Endothelial cell of umbilical vein (primary cell): ENCODE data around the gene ZNF81. TPM values are rescaled to one million over a fixed set of nuclear protein-coding genes. Genes with fewer than 3 reads are reported as not detected.

Experiments used
- BruUV-seq: library from RNA; stranded (reverse); fragments of 400-500 nt; replicated peaks from 2 replicates; lab custom pipeline; 2021; lab: Mats Ljungman, UMichigan
- CTCF ChIA-PET: fragments of 300-600, 350-600 bp; sonication (Branson Sonifier 250); formaldehyde crosslinking; loops from one replicate; lab custom pipeline; 2021; ENCODE audit warnings: antibody characterized with exemption, inconsistent platforms; lab: Charles Lee
- POLR2A ChIA-PET: fragments of 300-600, 350-600 bp; sonication (Branson Sonifier 250); formaldehyde crosslinking; loops from one replicate; lab custom pipeline; 2021; ENCODE audit warnings: antibody characterized with exemption, inconsistent platforms; lab: Charles Lee
- DNase-seq: peaks from one replicate; pipeline ENCODE4 v3.0.0-alpha.2; 2011; ENCODE audit warnings: low read depth, low spot score
- FAIRE-seq: peaks from 2 replicates; lab custom pipeline; 2011; peaks lifted over from hg19 to GRCh38; lab: Jason Lieb, UNC
- H2AFZ ChIP-seq: 2 replicates; pipeline ENCODE4 v1.6.0; 2012; ENCODE audit warnings: low read depth, low read length, control low read depth, inconsistent platforms
- H3K27ac ChIP-seq: 2 replicates; pipeline ENCODE4 v1.5.1; 2011; ENCODE audit warnings: low read depth, mild to moderate bottlenecking, control low read depth, low read length, moderate library complexity; ENCODE audit not compliant: insufficient read depth
- H3K27me3 ChIP-seq, 2 experiments: 2 replicates each; pipeline versions ENCODE4 v1.6.0 to v1.6.1; 2011; ENCODE audit warnings: low read length in 2 of 2, mixed read lengths in 1 of 2; ENCODE audit not compliant: control insufficient read depth in 2 of 2, insufficient read depth in 2 of 2
- H3K36me3 ChIP-seq, 2 experiments: 2 replicates in 1 of 2; 3 replicates in 1 of 2; pipeline ENCODE4 v1.5.1; 2011; ENCODE audit warnings: low read length in 2 of 2, mild to moderate bottlenecking in 1 of 2, moderate library complexity in 1 of 2; ENCODE audit not compliant: control insufficient read depth in 2 of 2, insufficient read depth in 2 of 2; ENCODE audit errors: extremely low read depth in 1 of 2
- H3K4me1 ChIP-seq: 3 replicates; pipeline ENCODE4 v1.5.1; 2011; ENCODE audit warnings: mild to moderate bottlenecking, low read length; ENCODE audit not compliant: control insufficient read depth, insufficient read depth; ENCODE audit errors: extremely low read depth
- H3K4me2 ChIP-seq: 2 replicates; pipeline ENCODE4 v1.6.1; 2011; ENCODE audit warnings: low read length, control low read depth, mixed read lengths; ENCODE audit not compliant: insufficient read depth
- H3K4me3 ChIP-seq, 3 experiments: fragments of 200-600 bp in 1 of 3; sonication (generic), shearing (Covaris generic) in 1 of 3; replicated peaks in 1 of 3; 2 replicates each; pipeline ENCODE4 v1.5.1; 2011 to 2016; ENCODE audit warnings: control low read depth in 3 of 3, low read length in 3 of 3, mild to moderate bottlenecking in 2 of 3, inconsistent platforms in 1 of 3, low read depth in 1 of 3, moderate library complexity in 1 of 3; ENCODE audit not compliant: insufficient read depth in 1 of 3
- H3K79me2 ChIP-seq: 2 replicates; pipeline ENCODE4 v1.6.0; 2012; ENCODE audit warnings: low read length, inconsistent platforms; ENCODE audit not compliant: control insufficient read depth, insufficient read depth
- H3K9ac ChIP-seq: replicated peaks from 2 replicates; pipeline ENCODE3; 2011; ENCODE audit warnings: low read length, control low read depth; ENCODE audit not compliant: insufficient read depth; ENCODE audit errors: extremely low read depth
- H3K9me1 ChIP-seq: replicated peaks from 3 replicates; pipeline ENCODE4 v1.6.0; 2011; ENCODE audit warnings: mild to moderate bottlenecking, low read length; ENCODE audit not compliant: control insufficient read depth, insufficient read depth; ENCODE audit errors: extremely low read depth
- H3K9me3 ChIP-seq: replicated peaks from 2 replicates; pipeline ENCODE4 v1.5.1; 2012; ENCODE audit warnings: low read length, inconsistent platforms; ENCODE audit not compliant: control insufficient read depth, insufficient read depth
- H4K20me1 ChIP-seq: replicated peaks from 2 replicates; pipeline ENCODE3; 2011; ENCODE audit warnings: mild to moderate bottlenecking, low read length; ENCODE audit not compliant: control insufficient read depth, insufficient read depth; ENCODE audit errors: extremely low read depth
- CTCF ChIP-seq, 2 donors: IDR thresholded peaks; 1 replicate in 1 of 2; 2 replicates in 1 of 2; pipeline ENCODE4 v1.5.1; 2011; ENCODE audit warnings: low read length in 2 of 2, mild to moderate bottlenecking in 2 of 2, moderate library complexity in 2 of 2, control low read depth in 1 of 2, inconsistent platforms in 1 of 2, low read depth in 1 of 2; ENCODE audit not compliant: insufficient read depth in 1 of 2; ENCODE audit errors: extremely low read depth in 1 of 2
- EZH2 ChIP-seq: IDR thresholded peaks from 2 replicates; pipeline ENCODE4 v1.6.1; 2012; ENCODE audit warnings: borderline replicate concordance, low read depth, mild to moderate bottlenecking, moderate library complexity, low read length, inconsistent platforms; ENCODE audit not compliant: severe bottlenecking
- FOS ChIP-seq: IDR thresholded peaks from 2 replicates; pipeline ENCODE4 v1.6.1; 2011; ENCODE audit warnings: mild to moderate bottlenecking, low read length, moderate library complexity, borderline replicate concordance; ENCODE audit not compliant: insufficient read depth
- GATA2 ChIP-seq: IDR thresholded peaks from 2 replicates; pipeline ENCODE4 v1.7.0; 2011; ENCODE audit warnings: low read depth, mild to moderate bottlenecking, moderate library complexity, mixed read lengths, low read length; ENCODE audit not compliant: insufficient read length, insufficient read depth
- JUN ChIP-seq: IDR thresholded peaks from 2 replicates; pipeline ENCODE4 v1.6.1; 2011; ENCODE audit warnings: borderline replicate concordance, low read depth; ENCODE audit not compliant: insufficient read length, insufficient read depth
- MAX ChIP-seq: IDR thresholded peaks from 2 replicates; pipeline ENCODE4 v1.6.1; 2011; ENCODE audit not compliant: insufficient read depth, insufficient read length
- MYC ChIP-seq: IDR thresholded peaks from one replicate; pipeline ENCODE4 v1.6.1; 2011; ENCODE audit warnings: mild to moderate bottlenecking, low read depth, low read length
- POLR2A ChIP-seq: IDR thresholded peaks from 2 replicates; pipeline ENCODE4 v1.6.1; 2012; ENCODE audit warnings: low read depth, mild to moderate bottlenecking, control low read depth, low read length
- POLR2AphosphoS5 ChIP-seq: IDR thresholded peaks from 2 replicates; pipeline ENCODE4 v1.6.1; 2012; ENCODE audit warnings: low read depth, mild to moderate bottlenecking, control low read depth, low read length, moderate library complexity; ENCODE audit not compliant: insufficient read depth
- dilution Hi-C: fragments of 300-500 bp; cut with MboI; formaldehyde crosslinking; loops from one replicate; pipeline ENCODE4 v1.15.0; 2019; ENCODE audit warnings: low sequenced_read_pairs; ENCODE audit not compliant: extremely low pct_ligation_motif_present
- intact Hi-C: fragments of 100-400 bp; cut with micrococcal nuclease; formaldehyde crosslinking; loops from one replicate; pipeline ENCODE4 v1.10.0; 2022
- polyA plus RNA-seq, 4 experiments: library from polyadenylated mRNA; depleted of rRNA in 3 of 4; stranded (reverse) in 3 of 4; unstranded in 1 of 4; fragments of >200 nt; gene quantifications; 2 replicates each; pipeline versions ENCODE4 v1.2.1 to v1.2.3, GENCODE V29; 2011 to 2012; ENCODE audit warnings: missing spikeins in 1 of 4
- total RNA-seq: library from RNA; stranded (reverse); gene quantifications from 2 replicates; pipeline ENCODE4 v1.2.3, GENCODE V29; 2021

The ZNF81 gene
- total and polyA plus RNA-seq, 2 donors (not counting 3 experiments of a cell fraction or from before 2014, with no cell fraction given): 2.7 to 6.4 TPM

GRCh38 chrX:47798861-47799260, 37.8 kb upstream of the ZNF81 start:
- H3K36me3 ChIP-seq: no peaks in the 10 kb centered on the region
- ChIA-PET CTCF (no interaction called here), POLR2A (no interaction called here)

More at GRCh38 chrX:47798861-47799260, 37.8 kb upstream of the ZNF81 start:
- no peak for TF ChIP-seq POLR2AphosphoS5
- TF ChIP-seq EZH2: no peak
- TF ChIP-seq POLR2A: no peak
- no peak for TF ChIP-seq CTCF (IDR thresholded peaks at IDR 0.05; ENCODE audit: extremely low read depth in 1 of 2, insufficient read depth in 1 of 2, low read depth in 1 of 2, low read length in 2 of 2)
- no peak for TF ChIP-seq GATA2
- no peak for TF ChIP-seq FOS
- TF ChIP-seq JUN: no peak
- no peak for TF ChIP-seq MYC
- TF ChIP-seq MAX: no peak
- no peak overlapping the region for H3K4me3 ChIP-seq
- H3K4me1 ChIP-seq: no peaks in the 10 kb centered on the region
- dilution Hi-C loops (no loop called here), intact Hi-C loops (no loop called here)
- peaks cover 2% of the 10 kb centered on the region in 2 experiments for H3K27me3 ChIP-seq
- DNase-seq (no peak), FAIRE-seq (no peak)
- H3K9me1 ChIP-seq: no peaks in the 10 kb centered on the region
- no peak overlapping the region for H3K4me2 ChIP-seq
- H4K20me1 ChIP-seq: no peaks in the 10 kb centered on the region
- no peaks in the 10 kb centered on the region for H3K9me3 ChIP-seq
- H3K9ac ChIP-seq: no peak overlapping the region
- no TSS peak for BruUV-seq
- no peak overlapping the region for H3K27ac ChIP-seq
- no peaks in the 10 kb centered on the region for H3K79me2 ChIP-seq
- H2AFZ ChIP-seq: no peak overlapping the region
